Ishikawa (cell line): Measurements from ENCODE around the gene SLC7A14.
A peak's percentile ranks its signal among the peaks of the same experiment; 100 is the strongest.

ENCODE experiments used
- CEBPB ChIP-seq: IDR thresholded peaks from 2 replicates; pipeline ENCODE4 v1.6.1; 2012
- CREB1 ChIP-seq: IDR thresholded peaks from 2 replicates; pipeline ENCODE4 v1.6.1; 2012; ENCODE audit warnings: low read depth
- EGR1 ChIP-seq: IDR thresholded peaks from 2 replicates; pipeline ENCODE4 v1.6.1; 2012
- EP300 ChIP-seq: IDR thresholded peaks from 2 replicates; pipeline ENCODE4 v1.6.1; 2012; ENCODE audit warnings: borderline replicate concordance
- FOXM1 ChIP-seq: IDR thresholded peaks from 2 replicates; pipeline ENCODE4 v1.6.1; 2012; ENCODE audit warnings: low read depth, borderline replicate concordance
- NFIC ChIP-seq: IDR thresholded peaks from 2 replicates; pipeline ENCODE4 v1.6.1; 2012
- RAD21 ChIP-seq: IDR thresholded peaks from 2 replicates; pipeline ENCODE4 v1.6.1; 2012; ENCODE audit warnings: low read depth
- TAF1 ChIP-seq: IDR thresholded peaks from 2 replicates; pipeline ENCODE4 v1.6.1; 2012; ENCODE audit warnings: low read depth, mild to moderate bottlenecking
- TCF12 ChIP-seq: IDR thresholded peaks from 2 replicates; pipeline ENCODE4 v1.6.1; 2012; ENCODE audit warnings: low read depth
- TEAD4 ChIP-seq: IDR thresholded peaks from 2 replicates; pipeline ENCODE4 v1.6.1; 2012
- YY1 ChIP-seq: IDR thresholded peaks from 2 replicates; pipeline ENCODE4 v1.6.1; 2012; ENCODE audit warnings: low read depth
- ZBTB7A ChIP-seq: IDR thresholded peaks from 2 replicates; pipeline ENCODE4 v1.6.1; 2012; ENCODE audit warnings: low read depth
- TF ChIP-seq, protein P1 (sequence below): IDR thresholded peaks from 2 replicates; pipeline ENCODE4 v1.6.1; 2012
- TF ChIP-seq, protein P2 (sequence below): IDR thresholded peaks from 2 replicates; pipeline ENCODE4 v1.6.1; 2012
- TF ChIP-seq, protein P3 (sequence below): IDR thresholded peaks from 2 replicates; pipeline ENCODE4 v1.6.1; 2012; ENCODE audit warnings: low read depth, mild to moderate bottlenecking

SLC7A14 gene

DNA sequence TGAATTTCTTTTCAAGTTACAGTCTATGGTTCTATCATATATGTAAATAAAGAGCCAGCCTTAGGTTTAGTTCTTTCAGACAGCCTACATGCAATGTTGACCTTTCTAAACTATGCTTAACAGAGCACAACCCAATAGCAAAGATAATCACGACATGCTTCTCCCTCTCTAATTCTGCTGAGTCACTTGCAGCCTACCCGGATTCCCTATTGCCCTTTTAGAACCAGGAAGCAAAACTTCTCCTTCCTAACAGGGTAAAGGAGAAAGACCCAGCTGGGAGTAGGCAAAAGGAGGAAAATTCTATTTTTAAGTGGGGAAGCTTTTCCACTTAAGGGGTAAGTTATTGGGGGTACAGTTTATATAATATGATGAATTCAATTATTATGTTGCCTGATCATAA, 79.3 kb downstream of the SLC7A14 start:
- TF ChIP-seq EP300 (no peak), FOXM1 (no peak), TCF12 (no peak), CREB1 (no peak), CEBPB (no peak), TEAD4 (no peak)
- TF ChIP-seq, protein P1, sequence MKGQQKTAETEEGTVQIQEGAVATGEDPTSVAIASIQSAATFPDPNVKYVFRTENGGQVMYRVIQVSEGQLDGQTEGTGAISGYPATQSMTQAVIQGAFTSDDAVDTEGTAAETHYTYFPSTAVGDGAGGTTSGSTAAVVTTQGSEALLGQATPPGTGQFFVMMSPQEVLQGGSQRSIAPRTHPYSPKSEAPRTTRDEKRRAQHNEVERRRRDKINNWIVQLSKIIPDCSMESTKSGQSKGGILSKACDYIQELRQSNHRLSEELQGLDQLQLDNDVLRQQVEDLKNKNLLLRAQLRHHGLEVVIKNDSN = no peak
- TF ChIP-seq, protein P2, sequence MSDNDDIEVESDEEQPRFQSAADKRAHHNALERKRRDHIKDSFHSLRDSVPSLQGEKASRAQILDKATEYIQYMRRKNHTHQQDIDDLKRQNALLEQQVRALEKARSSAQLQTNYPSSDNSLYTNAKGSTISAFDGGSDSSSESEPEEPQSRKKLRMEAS = no peak

DNA sequence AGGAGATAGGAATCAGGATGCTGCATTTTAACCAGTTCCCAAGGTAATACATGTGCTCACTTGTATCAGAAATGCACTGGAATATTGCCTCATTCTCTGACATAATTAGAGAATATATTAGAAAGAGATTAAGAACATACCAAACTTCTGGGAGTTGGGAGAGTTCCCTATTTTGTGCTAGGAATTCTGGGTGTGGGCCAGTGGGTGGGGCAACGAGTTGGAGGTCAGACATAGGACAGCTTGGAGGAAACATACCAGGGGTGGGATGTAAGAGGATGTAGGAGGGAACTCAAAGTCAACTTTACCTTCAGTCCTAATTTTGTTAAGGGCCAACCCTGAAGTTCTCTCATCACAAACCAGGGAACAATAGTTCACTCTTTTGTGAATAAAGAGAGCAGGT, 83.6 kb downstream of the SLC7A14 start:
- TF ChIP-seq TCF12 (no peak), CEBPB (no peak), TEAD4 (no peak)
- TF ChIP-seq, protein P2 = no peak
- TF ChIP-seq, protein P1 = no peak

DNA sequence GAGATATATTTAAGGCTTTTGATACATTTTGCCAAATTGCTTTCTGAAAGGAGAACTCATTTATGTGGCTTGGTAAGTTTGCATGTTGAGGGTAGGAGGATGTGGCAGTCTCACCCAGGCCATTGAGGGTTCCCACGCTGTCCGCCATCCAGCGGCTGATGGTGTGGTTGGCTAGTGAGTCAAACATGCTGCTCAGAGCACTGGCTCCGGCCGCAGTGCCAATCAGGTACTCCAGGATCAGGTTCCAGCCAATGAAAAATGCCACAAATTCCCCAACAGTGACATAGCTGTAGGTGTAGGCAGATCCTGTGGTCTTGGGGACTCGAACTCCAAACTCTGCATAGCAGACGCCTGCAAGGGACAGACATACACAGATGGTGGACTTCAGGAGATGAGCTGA, 84.9 kb downstream of the SLC7A14 start:
- TF ChIP-seq EP300 (no peak), FOXM1 (no peak), CREB1 (no peak), CEBPB (no peak)

DNA sequence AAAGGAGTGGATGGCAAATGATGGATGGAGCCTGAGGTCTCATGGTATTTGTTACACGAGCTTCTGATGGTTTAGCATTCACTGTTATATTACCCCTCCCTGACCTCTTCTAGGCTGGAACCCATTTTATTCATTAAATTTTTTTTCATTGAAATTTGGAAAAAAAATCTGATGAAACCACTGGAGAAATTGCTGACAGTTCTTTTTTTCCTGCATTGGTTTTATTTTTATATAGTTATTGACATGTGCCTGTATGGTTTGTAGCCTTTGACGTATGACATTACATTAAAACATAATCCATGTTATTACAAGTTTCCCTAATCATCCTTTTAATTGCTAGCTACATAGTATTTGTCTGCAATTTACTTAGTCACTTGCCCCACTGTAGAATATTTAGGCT, 85.4 kb downstream of the SLC7A14 start:
- TF ChIP-seq, protein P2 = no peak
- TF ChIP-seq EGR1 (no peak), CREB1 (no peak), YY1 (no peak), TCF12 (no peak), ZBTB7A (no peak), TEAD4 (no peak), EP300 (no peak), CEBPB (no peak), NFIC (no peak), TAF1 (no peak)
- TF ChIP-seq, protein P3, sequence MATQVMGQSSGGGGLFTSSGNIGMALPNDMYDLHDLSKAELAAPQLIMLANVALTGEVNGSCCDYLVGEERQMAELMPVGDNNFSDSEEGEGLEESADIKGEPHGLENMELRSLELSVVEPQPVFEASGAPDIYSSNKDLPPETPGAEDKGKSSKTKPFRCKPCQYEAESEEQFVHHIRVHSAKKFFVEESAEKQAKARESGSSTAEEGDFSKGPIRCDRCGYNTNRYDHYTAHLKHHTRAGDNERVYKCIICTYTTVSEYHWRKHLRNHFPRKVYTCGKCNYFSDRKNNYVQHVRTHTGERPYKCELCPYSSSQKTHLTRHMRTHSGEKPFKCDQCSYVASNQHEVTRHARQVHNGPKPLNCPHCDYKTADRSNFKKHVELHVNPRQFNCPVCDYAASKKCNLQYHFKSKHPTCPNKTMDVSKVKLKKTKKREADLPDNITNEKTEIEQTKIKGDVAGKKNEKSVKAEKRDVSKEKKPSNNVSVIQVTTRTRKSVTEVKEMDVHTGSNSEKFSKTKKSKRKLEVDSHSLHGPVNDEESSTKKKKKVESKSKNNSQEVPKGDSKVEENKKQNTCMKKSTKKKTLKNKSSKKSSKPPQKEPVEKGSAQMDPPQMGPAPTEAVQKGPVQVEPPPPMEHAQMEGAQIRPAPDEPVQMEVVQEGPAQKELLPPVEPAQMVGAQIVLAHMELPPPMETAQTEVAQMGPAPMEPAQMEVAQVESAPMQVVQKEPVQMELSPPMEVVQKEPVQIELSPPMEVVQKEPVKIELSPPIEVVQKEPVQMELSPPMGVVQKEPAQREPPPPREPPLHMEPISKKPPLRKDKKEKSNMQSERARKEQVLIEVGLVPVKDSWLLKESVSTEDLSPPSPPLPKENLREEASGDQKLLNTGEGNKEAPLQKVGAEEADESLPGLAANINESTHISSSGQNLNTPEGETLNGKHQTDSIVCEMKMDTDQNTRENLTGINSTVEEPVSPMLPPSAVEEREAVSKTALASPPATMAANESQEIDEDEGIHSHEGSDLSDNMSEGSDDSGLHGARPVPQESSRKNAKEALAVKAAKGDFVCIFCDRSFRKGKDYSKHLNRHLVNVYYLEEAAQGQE = no peak
- TF ChIP-seq, protein P1 = no peak

DNA sequence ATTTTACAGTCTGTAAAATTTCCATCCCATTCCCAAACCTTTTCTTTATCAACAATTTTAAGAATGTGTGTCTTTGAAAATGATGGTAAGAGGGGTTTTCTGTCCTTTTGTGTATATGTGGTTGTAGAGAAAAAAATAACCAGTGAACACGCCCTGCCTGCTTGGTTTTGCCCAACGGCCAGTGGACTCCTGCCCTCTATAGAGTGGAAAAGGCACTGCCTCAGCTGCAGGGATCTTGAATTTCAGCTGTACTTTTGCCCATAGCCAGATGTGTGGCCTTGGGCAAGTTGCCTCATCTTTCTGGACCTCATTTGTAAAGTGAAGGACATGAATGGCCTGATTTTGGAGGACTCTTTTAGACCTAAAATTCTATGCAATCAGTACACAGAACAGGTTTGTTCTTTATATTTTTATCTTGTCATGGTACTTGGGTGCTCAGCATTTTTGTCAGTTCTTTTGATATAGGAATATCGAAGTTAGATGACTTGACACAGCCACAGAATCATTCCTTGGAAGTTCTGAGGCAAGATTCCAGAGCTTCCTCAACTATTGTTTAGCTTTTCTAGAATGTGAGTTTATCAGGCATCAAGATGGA, 86.2 kb downstream of the SLC7A14 start:
- no peak for TF ChIP-seq CEBPB
- TF ChIP-seq, protein P1 = no peak
- peak; percentile 83 for TF ChIP-seq RAD21
- no peak for TF ChIP-seq NFIC

DNA sequence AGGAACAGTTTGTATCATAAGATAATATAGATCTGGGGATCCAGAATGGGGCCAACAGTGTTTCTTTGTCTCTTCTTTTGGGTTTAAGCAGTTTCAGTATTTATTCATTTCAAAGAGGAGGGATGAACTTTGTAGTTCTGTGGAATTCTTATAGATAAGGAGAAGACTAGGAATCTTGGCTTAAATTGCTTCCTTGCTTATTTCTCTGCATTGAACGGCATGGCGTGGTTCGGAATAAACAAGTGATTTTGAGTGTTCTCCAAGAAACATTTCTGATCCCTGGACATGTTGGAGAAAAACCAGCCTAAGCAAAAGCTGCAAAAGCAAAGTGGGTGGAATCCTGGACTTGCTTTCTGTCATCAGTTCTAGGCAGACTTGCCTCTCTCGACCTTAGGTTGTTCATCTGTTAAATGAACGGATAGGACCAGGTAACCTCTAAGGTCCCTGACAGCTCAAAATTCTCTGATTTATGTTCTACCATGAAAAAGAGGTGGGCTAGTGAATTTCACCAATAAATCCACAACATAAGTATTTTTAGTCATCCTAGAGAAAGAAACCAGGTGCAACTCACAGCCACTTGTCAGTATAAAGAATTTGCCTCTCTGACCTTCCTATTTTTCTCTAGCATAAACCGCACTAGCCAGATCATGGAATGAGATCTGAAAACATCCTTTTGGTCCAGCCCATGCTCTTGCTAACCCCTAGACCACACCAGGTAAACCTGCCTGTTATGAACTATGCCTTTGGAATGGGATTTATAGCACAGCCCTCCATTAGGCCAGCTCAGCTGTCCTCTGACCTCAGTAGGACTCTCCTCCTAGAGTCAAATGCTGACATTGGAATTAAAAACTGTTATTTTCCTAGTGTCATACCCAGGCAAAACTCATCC, 88.4 kb downstream of the SLC7A14 start:
- TF ChIP-seq RAD21 = no peak
- TF ChIP-seq TEAD4 = no peak
- no peak for TF ChIP-seq NFIC

DNA sequence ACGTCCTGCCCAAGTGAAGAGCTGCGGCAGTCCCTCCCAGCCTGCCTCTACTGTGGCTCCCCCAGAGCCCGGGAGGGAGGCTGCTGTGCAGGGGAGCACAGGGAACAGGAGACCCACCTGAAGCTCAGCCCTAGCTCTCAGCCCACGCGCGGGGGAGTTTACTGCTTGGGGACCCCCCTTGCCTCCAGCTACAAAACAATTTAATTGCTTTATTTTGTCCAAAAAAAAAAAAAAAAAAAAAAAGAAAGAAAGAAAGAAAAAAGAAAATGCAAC, 89.1 kb downstream of the SLC7A14 start:
- TF ChIP-seq EP300 = no peak
